Spleen (tissue), 11 donors: ENCODE data around the gene S100A4. TPM values are rescaled to one million over a fixed set of nuclear protein-coding genes. Genes with fewer than 3 reads are reported as not detected.
A peak's percentile ranks its signal among the peaks of the same experiment; 100 is the strongest.

Experiments used
- DNase-seq: peaks from one replicate; pipeline ENCODE4 v3.0.0-alpha.2; 2020
- H3K27ac ChIP-seq, 8 donors: fragments of 200-600 bp; sonication (generic) in 7 of 8; 1 replicate in 4 of 8; 2 replicates in 4 of 8; pipeline versions ENCODE4 v1.5.0 to v1.8.0; 2016 to 2021; ENCODE audit warnings: inconsistent platforms in 4 of 8, mild to moderate bottlenecking in 4 of 8, moderate library complexity in 1 of 8
- H3K27me3 ChIP-seq, 7 donors: fragments of 200-600 bp; sonication (generic) in 6 of 7; replicated peaks in 1 of 7; 1 replicate in 4 of 7; 2 replicates in 3 of 7; pipeline versions ENCODE4 v1.5.0 to v1.8.0; 2016 to 2021; ENCODE audit warnings: inconsistent platforms in 3 of 7, mild to moderate bottlenecking in 1 of 7
- H3K36me3 ChIP-seq, 6 donors: fragments of 200-600 bp; sonication (generic) in 5 of 6; 1 replicate in 4 of 6; 2 replicates in 2 of 6; pipeline versions ENCODE4 v1.5.0 to v1.8.0; 2016 to 2021; ENCODE audit warnings: inconsistent platforms in 2 of 6
- H3K4me1 ChIP-seq, 6 donors: fragments of 200-600 bp; sonication (generic) in 5 of 6; 1 replicate in 3 of 6; 2 replicates in 3 of 6; pipeline versions ENCODE4 v1.5.0 to v1.8.0; 2016 to 2021; ENCODE audit warnings: inconsistent platforms in 3 of 6
- H3K4me3 ChIP-seq, 8 donors: fragments of 200-600 bp; sonication (generic) in 7 of 8; 1 replicate in 4 of 8; 2 replicates in 4 of 8; pipeline versions ENCODE4 v1.5.0 to v1.8.0; 2016 to 2021; ENCODE audit warnings: inconsistent platforms in 4 of 8, mild to moderate bottlenecking in 4 of 8, moderate library complexity in 2 of 8
- H3K9me3 ChIP-seq, 8 donors: fragments of 200-600 bp; sonication (generic) in 7 of 8; 1 replicate in 4 of 8; 2 replicates in 4 of 8; pipeline versions ENCODE4 v1.5.0 to v1.8.0; 2016 to 2021; ENCODE audit warnings: inconsistent platforms in 4 of 8
- CTCF ChIP-seq, 11 experiments: fragments of 200-600 bp in 7 of 11; fragments of 450-650 bp in 4 of 11; sonication (generic) in 4 of 11; IDR thresholded peaks in 8 of 11; conservative IDR thresholded peaks in 3 of 11; 1 replicate in 7 of 11; 2 replicates in 4 of 11; pipeline versions ENCODE4 v1.4.0 to v1.8.0; 2016 to 2021; ENCODE audit warnings: antibody characterized with exemption in 11 of 11, inconsistent platforms in 4 of 11, mild to moderate bottlenecking in 1 of 11
- POLR2A ChIP-seq, 3 donors: fragments of 450-650 bp; IDR thresholded peaks; one replicate each; pipeline ENCODE4 v1.5.1; 2017; ENCODE audit warnings: antibody characterized with exemption in 3 of 3, mild to moderate bottlenecking in 1 of 3
- POLR2AphosphoS5 ChIP-seq, 3 donors: sonication (generic); formaldehyde crosslinking; IDR thresholded peaks; one replicate each; pipeline ENCODE4 v1.5.1; 2017; ENCODE audit warnings: antibody characterized with exemption in 3 of 3
- WGBS, 5 donors: extraction: QIAGEN DNeasy Blood & Tissue Kit in 3 of 5; methylation state at CpG; one replicate each; pipeline versions ENCODE4 v1.1.5 to v1.1.7; 2013 to 2018; 5-methylcytosine and 5-hydroxymethylcytosine counted together
- intact Hi-C: fragments of 100-400 bp; cut with DNase I; formaldehyde crosslinking; loops from one replicate; pipeline ENCODE4 v1.15.0; 2023; ENCODE audit warnings: low total_unique reads
- polyA plus RNA-seq, 3 donors: library from polyadenylated mRNA; stranded (reverse); fragments of 200-250 nt; gene quantifications; one replicate each; pipeline ENCODE4 v1.2.1, GENCODE V29; 2013
- total RNA-seq, 7 donors: library from RNA; depleted of rRNA in 3 of 7; stranded (reverse); fragments of >200 nt in 3 of 7; fragmentation: NEBNext Ultra II Directional in 4 of 7; extraction: Animal tissue kit (Norgen Biotek cat#: 25700) in 4 of 7; gene quantifications; one replicate each; pipeline versions ENCODE4 v1.1.0 to v1.2.1, GENCODE V29; 2016 to 2021
- donor health status: healthy with polysubstance abuse.
- donor health status: DM: no; HTN: no; CAD: no; lungs with moderate emphysema.
- donor health status: DM: no; HTN: no; CAD: no.
- donor health status: Bipolar disorder and iron deficiency.
- donor health status: healthy.
- donor health status: DM: no; HTN: no; CAD: no.
- donor health status: DM: yes; HTN: yes; CAD: no.

Gene S100A4
- total and polyA plus RNA-seq, 10 donors = 161 to 755 (median 321) TPM

- TF ChIP-seq POLR2A (IDR thresholded peaks at IDR 0.05) = no peak
- peak; percentile 75 to 91 (median 87) for TF ChIP-seq CTCF (IDR thresholded peaks at IDR 0.05 in 8 of 11, conservative IDR thresholded peaks at IDR 0.05 in 3 of 11)
- TF ChIP-seq POLR2AphosphoS5 (IDR thresholded peaks at IDR 0.05) = peak; percentile 26 to 55 (median 36)
- Histone ChIP-seq H3K4me3 (no peak overlapping the region), H3K36me3 (no peaks in the 10 kb centered on the region), H3K9me3 (no peaks in the 10 kb centered on the region), H3K27me3 (no peaks in the 10 kb centered on the region), H3K4me1 (peaks cover 0 to 41% (median 16%) of the 10 kb centered on the region in 6 donors), H3K27ac (no peak overlapping the region)
- WGBS, 5 donors = 0 to 3% (median 0%) methylated on average over 2 to 7 of the region's 7 CpGs
- intact Hi-C loops = loop anchor here (1.0 kb wide), 1 partner anchor 57 kb away; no protein-coding TSS in a partner anchor
- peak; percentile 94 for DNase-seq
Measured at GRCh38 chr1:153510984-153511410, 34.6 kb downstream of the S100A4 start.

- WGBS, 5 donors = 49 to 82% (median 64%) methylated on average over 4 of the region's 4 CpGs
- H3K4me3 ChIP-seq = no peak overlapping the region
- H3K36me3 ChIP-seq = no peaks in the 10 kb centered on the region
- intact Hi-C loops = no loop called here
- H3K9me3 ChIP-seq = no peaks in the 10 kb centered on the region
- peaks cover 0 to 29% (median 7%) of the 10 kb centered on the region in 6 donors for H3K4me1 ChIP-seq
- no peak for TF ChIP-seq POLR2A (IDR thresholded peaks at IDR 0.05)
- TF ChIP-seq CTCF (IDR thresholded peaks at IDR 0.05 in 8 of 11, conservative IDR thresholded peaks at IDR 0.05 in 3 of 11) = peak; percentile 43 to 80 (median 64)
- peak; percentile 82 for DNase-seq
- no peak overlapping the region for H3K27ac ChIP-seq
- no peaks in the 10 kb centered on the region for H3K27me3 ChIP-seq
Measured at GRCh38 chr1:153509729-153510354, 35.8 kb downstream of the S100A4 start.

- peaks cover 0 to 21% (median 7%) of the 10 kb centered on the region in 6 donors for H3K4me1 ChIP-seq
- H3K4me3 ChIP-seq = no peak overlapping the region
- intact Hi-C loops = no loop called here
- no peak for DNase-seq
- 90 to 96% (median 92%) methylated on average over 3 of the region's 3 CpGs for WGBS, 5 donors
- H3K9me3 ChIP-seq = no peaks in the 10 kb centered on the region
- no peaks in the 10 kb centered on the region for H3K36me3 ChIP-seq
- TF ChIP-seq POLR2AphosphoS5 (IDR thresholded peaks at IDR 0.05) = no peak
- TF ChIP-seq POLR2A (IDR thresholded peaks at IDR 0.05) = no peak
- no peak for TF ChIP-seq CTCF (IDR thresholded peaks at IDR 0.05 in 8 of 11, conservative IDR thresholded peaks at IDR 0.05 in 3 of 11)
- H3K27ac ChIP-seq = no peak overlapping the region
- no peaks in the 10 kb centered on the region for H3K27me3 ChIP-seq
Measured at GRCh38 chr1:153509036-153509435, 36.6 kb downstream of the S100A4 start.

GRCh38 chr1:153507926-153508583, 37.6 kb downstream of the S100A4 start:
- no peak for DNase-seq
- intact Hi-C loops = no loop called here
- WGBS, 5 donors = 80 to 87% (median 87%) methylated on average over 6 to 11 of the region's 11 CpGs
- Histone ChIP-seq H3K36me3 (no peaks in the 10 kb centered on the region), H3K4me3 (no peak overlapping the region), H3K27ac (peak overlapping the region in 5 of 8 donors; percentile 44 to 63 (median 47)), H3K27me3 (no peaks in the 10 kb centered on the region), H3K4me1 (peaks cover 0 to 17% (median 7%) of the 10 kb centered on the region in 6 donors), H3K9me3 (no peaks in the 10 kb centered on the region)
- TF ChIP-seq POLR2A (IDR thresholded peaks at IDR 0.05) = no peak
- TF ChIP-seq POLR2AphosphoS5 (IDR thresholded peaks at IDR 0.05) = no peak
- no peak for TF ChIP-seq CTCF (IDR thresholded peaks at IDR 0.05 in 8 of 11, conservative IDR thresholded peaks at IDR 0.05 in 3 of 11)
